ENCODE data around the gene PIM3. TPM values are rescaled to one million over a fixed set of nuclear protein-coding genes. Genes with fewer than 3 reads are reported as not detected.
A peak's percentile ranks its signal among the peaks of the same experiment; 100 is the strongest.

Gene PIM3
- total and polyA plus RNA-seq, 4 donors: 14.5 to 44.0 (median 28.1) TPM

- peak; percentile 66 for DNase-seq (ENCODE audit: low spot score)
- Histone ChIP-seq H3K4me3 (ENCODE audit: low read depth in 1 of 3, low read length in 3 of 3) (peak overlapping the region; percentile 95 to 98 (median 95)), H3K36me3 (ENCODE audit: control insufficient read depth in 4 of 4, insufficient read depth in 3 of 4, low read depth in 1 of 4, low read length in 3 of 4) (peaks cover 0 to 13% (median 3%) of the 10 kb centered on the region in 4 donors), H3K4me1 (ENCODE audit: control insufficient read depth in 4 of 4, insufficient read depth in 4 of 4, low read length in 3 of 4) (peaks cover 26 to 62% (median 51%) of the 10 kb centered on the region in 4 donors), H3K27ac (ENCODE audit: low read depth in 1 of 2, low read length in 2 of 2) (peak overlapping the region; percentile 95 to 99), H3K27me3 (ENCODE audit: control insufficient read depth in 4 of 4, insufficient read depth in 4 of 4, low read length in 3 of 4) (no peaks in the 10 kb centered on the region), H3K9ac (ENCODE audit: low read depth in 1 of 2, low read length in 2 of 2) (peak overlapping the region; percentile 71 to 80), H3K9me3 (ENCODE audit: control insufficient read depth in 4 of 4, low read length in 3 of 4) (no peaks in the 10 kb centered on the region)
- WGBS: under 1% methylated on average over 70 of the region's 70 CpGs
- no peak for TF ChIP-seq HNF4G (IDR thresholded peaks at IDR 0.05)
- TF ChIP-seq HNF4A (conservative IDR thresholded peaks at IDR 0.05): peak in 1 of 2 donors; percentile 53
- TF ChIP-seq RXRA (IDR thresholded peaks at IDR 0.05): peak in 1 of 2 donors; percentile 47
- TF ChIP-seq MAX (IDR thresholded peaks at IDR 0.05): no peak
- TF ChIP-seq RAD21 (IDR thresholded peaks at IDR 0.05): peak; percentile 30 to 37
- TF ChIP-seq EGR1 (IDR thresholded peaks at IDR 0.05; ENCODE audit: low read depth in 2 of 2): peak in 1 of 2 donors; percentile 90
- peak in 1 of 2 donors; percentile 47 for TF ChIP-seq GABPA (IDR thresholded peaks at IDR 0.05 in 1 of 2, conservative IDR thresholded peaks at IDR 0.05 in 1 of 2)
- peak in 1 of 2 donors; percentile 10 for TF ChIP-seq JUND (IDR thresholded peaks at IDR 0.05)
- TF ChIP-seq YY1 (IDR thresholded peaks at IDR 0.05): peak; percentile 18
- TF ChIP-seq SP1 (IDR thresholded peaks at IDR 0.05): peak; percentile 70
These were observed 1.6 kb downstream of the PIM3 start for GRCh38 chr22:49962012-49962750.

- Histone ChIP-seq H3K4me3 (ENCODE audit: low read depth in 1 of 3, low read length in 3 of 3) (peak overlapping the region; percentile 71 to 95 (median 72)), H3K9me3 (ENCODE audit: control insufficient read depth in 4 of 4, low read length in 3 of 4) (no peaks in the 10 kb centered on the region), H3K27ac (ENCODE audit: low read depth in 1 of 2, low read length in 2 of 2) (peak overlapping the region; percentile 95 to 99), H3K36me3 (ENCODE audit: control insufficient read depth in 4 of 4, insufficient read depth in 3 of 4, low read depth in 1 of 4, low read length in 3 of 4) (peaks cover 0 to 13% (median 3%) of the 10 kb centered on the region in 4 donors), H3K9ac (ENCODE audit: low read depth in 1 of 2, low read length in 2 of 2) (peak overlapping the region; percentile 71), H3K27me3 (ENCODE audit: control insufficient read depth in 4 of 4, insufficient read depth in 4 of 4, low read length in 3 of 4) (no peaks in the 10 kb centered on the region), H3K4me1 (ENCODE audit: control insufficient read depth in 4 of 4, insufficient read depth in 4 of 4, low read length in 3 of 4) (peaks cover 28 to 70% (median 52%) of the 10 kb centered on the region in 4 donors)
- TF ChIP-seq YY1 (IDR thresholded peaks at IDR 0.05) (no peak), CTCF (IDR thresholded peaks at IDR 0.05; ENCODE audit: low read depth, low read length, missing input control) (no peak), SP1 (IDR thresholded peaks at IDR 0.05) (no peak), FOXA2 (IDR thresholded peaks at IDR 0.05) (no peak), NR2F2 (IDR thresholded peaks at IDR 0.05) (peak; percentile 85), JUND (IDR thresholded peaks at IDR 0.05) (no peak), TAF1 (conservative IDR thresholded peaks at IDR 0.05) (no peak), RAD21 (IDR thresholded peaks at IDR 0.05) (no peak), HNF4A (conservative IDR thresholded peaks at IDR 0.05) (peak in 1 of 2 donors; percentile 5), RXRA (IDR thresholded peaks at IDR 0.05) (peak in 1 of 2 donors; percentile 26), EGR1 (IDR thresholded peaks at IDR 0.05; ENCODE audit: low read depth in 2 of 2) (no peak), MAX (IDR thresholded peaks at IDR 0.05) (no peak), ZBTB33 (IDR thresholded peaks at IDR 0.05) (no peak), REST (IDR thresholded peaks at IDR 0.05) (no peak), FOXA1 (IDR thresholded peaks at IDR 0.05) (no peak), GABPA (IDR thresholded peaks at IDR 0.05 in 1 of 2, conservative IDR thresholded peaks at IDR 0.05 in 1 of 2) (no peak), ATF3 (IDR thresholded peaks at IDR 0.05) (no peak), HNF4G (IDR thresholded peaks at IDR 0.05) (no peak)
- no peak for DNase-seq (ENCODE audit: low spot score)
- WGBS: 21% methylated on average over 63 of the region's 63 CpGs
These were observed 2.4 kb downstream of the PIM3 start for GRCh38 chr22:49962751-49963646.
